GM12878 (cell line): Measurements from ENCODE around the gene PUDP. TPM values are rescaled to one million over a fixed set of nuclear protein-coding genes. Genes with fewer than 3 reads are reported as not detected.

Source experiments
- FOXK2 ChIP-seq: fragments of 450-650 bp; IDR thresholded peaks from 2 replicates; pipeline ENCODE4 v1.6.1; 2017; ENCODE audit warnings: mild to moderate bottlenecking, moderate library complexity
- GABPA ChIP-seq: IDR thresholded peaks from 2 replicates; pipeline ENCODE4 v1.6.1; 2014; ENCODE audit warnings: antibody characterized with exemption, low read depth, mild to moderate bottlenecking, inconsistent platforms
- HCFC1 ChIP-seq: fragments of 150-350 bp; IDR thresholded peaks from 2 replicates; pipeline ENCODE4 v1.6.1; 2014; ENCODE audit warnings: low read length
- MLLT1 ChIP-seq: fragments of 450-650 bp; IDR thresholded peaks from 2 replicates; pipeline ENCODE4 v1.6.1; 2016; ENCODE audit warnings: mild to moderate bottlenecking
- NKRF ChIP-seq: fragments of 450-650 bp; conservative IDR thresholded peaks from 2 replicates; pipeline ENCODE4 v1.6.1; 2017; ENCODE audit warnings: mild to moderate bottlenecking, moderate library complexity
- SRF ChIP-seq, 2 experiments: IDR thresholded peaks; 2 replicates each; pipeline ENCODE4 v1.6.1; 2011; ENCODE audit warnings: low read depth in 2 of 2, low read length in 2 of 2, mild to moderate bottlenecking in 1 of 2, moderate library complexity in 1 of 2
- ZNF24 ChIP-seq: fragments of 450-650 bp; IDR thresholded peaks from 2 replicates; pipeline ENCODE4 v1.6.1; 2017; ENCODE audit warnings: antibody characterized with exemption, mild to moderate bottlenecking
- polyA plus RNA-seq, 11 experiments: library from polyadenylated mRNA; depleted of rRNA in 4 of 11; unstranded in 6 of 11; stranded (reverse) in 5 of 11; fragments of >200 nt; fragmentation: Nextera tagmentation in 4 of 11; fragmentation: Illumina TruSeq in 1 of 11; extraction: Ambion mirVana in 4 of 11; extraction: Trizol in 1 of 11; gene quantifications; 1 replicate in 1 of 11; 2 replicates in 10 of 11; pipeline versions ENCODE4 v1.2.1 to v1.2.3, GENCODE V29; 2011 to 2016; ENCODE audit warnings: inconsistent platforms in 2 of 11, missing spikeins in 2 of 11, low read depth in 1 of 11
- total RNA-seq, 4 experiments: library from RNA; depleted of rRNA in 3 of 4; stranded (reverse); fragments of >200 nt in 3 of 4; fragmentation: Illumina TruSeq in 1 of 4; extraction: Trizol in 1 of 4; gene quantifications; 2 replicates each; pipeline versions ENCODE4 v1.2.1 to v1.2.3, GENCODE V29; 2013 to 2021
- TF ChIP-seq, protein P1 (sequence below): IDR thresholded peaks from 2 replicates; pipeline ENCODE4 v1.6.1; 2011; ENCODE audit warnings: low read depth, low read length, improper control_type of control experiment, borderline replicate concordance

PUDP gene
- total and polyA plus RNA-seq, 10 of the 15 experiments (the other 5 are each of a cell fraction or from before 2014, with no cell fraction given) = 30.8 to 83.5 (median 61.7) TPM

GRCh38 chrX:7109049-7109531, 38.9 kb downstream of the PUDP start (continued):
- TF ChIP-seq MLLT1 = peak; percentile 92
- TF ChIP-seq HCFC1 = no peak
- TF ChIP-seq, protein P1, sequence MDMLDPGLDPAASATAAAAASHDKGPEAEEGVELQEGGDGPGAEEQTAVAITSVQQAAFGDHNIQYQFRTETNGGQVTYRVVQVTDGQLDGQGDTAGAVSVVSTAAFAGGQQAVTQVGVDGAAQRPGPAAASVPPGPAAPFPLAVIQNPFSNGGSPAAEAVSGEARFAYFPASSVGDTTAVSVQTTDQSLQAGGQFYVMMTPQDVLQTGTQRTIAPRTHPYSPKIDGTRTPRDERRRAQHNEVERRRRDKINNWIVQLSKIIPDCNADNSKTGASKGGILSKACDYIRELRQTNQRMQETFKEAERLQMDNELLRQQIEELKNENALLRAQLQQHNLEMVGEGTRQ = no peak
- TF ChIP-seq FOXK2 = no peak
- no peak for TF ChIP-seq SRF (IDR thresholded peaks at IDR 0.05; ENCODE audit: low read depth in 2 of 2, low read length in 2 of 2)
- no peak for TF ChIP-seq ZNF24
- no peak for TF ChIP-seq NKRF
- TF ChIP-seq GABPA = no peak
